ENCODE data around the gene RCOR1. TPM values are rescaled to one million over a fixed set of nuclear protein-coding genes. Genes with fewer than 3 reads are reported as not detected.

The RCOR1 gene
- total and polyA plus RNA-seq, 2 of the 8 experiments (the other 6 are each of a cell fraction or from before 2014, with no cell fraction given) = 12.3 to 26.3 TPM

DNA sequence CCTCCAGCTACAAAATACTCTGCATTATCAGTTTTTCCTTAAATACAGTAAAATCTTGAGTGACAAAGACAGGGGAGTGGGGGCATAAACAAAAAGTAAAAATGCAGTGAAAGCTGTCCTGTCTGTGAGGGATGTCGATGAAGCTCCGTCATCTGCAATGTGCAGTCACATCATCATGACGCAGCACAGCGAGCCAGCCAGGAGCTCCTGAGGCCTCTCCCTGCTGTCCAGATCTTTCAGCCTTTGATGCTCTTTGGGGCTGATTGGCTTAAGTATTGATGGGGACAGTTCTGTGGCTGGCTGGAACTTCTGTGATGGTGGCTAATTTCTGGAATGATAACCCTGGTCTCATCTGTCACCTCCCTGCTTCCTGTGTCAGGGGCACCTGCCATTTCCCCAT is 130.2 kb downstream of the RCOR1 start:
- FAIRE-seq = no peak
- WGBS, 2 experiments (ENCODE audit: extremely low coverage in 1 of 2, insufficient coverage in 1 of 2, insufficient read length in 1 of 2, insufficient replicate concordance in 2 of 2, low coverage in 1 of 2, low lambda C conversion rate in 2 of 2, missing lambda C conversion rate in 1 of 2) = 98% methylated on average over 4 of the region's 4 CpGs; no CpG with 5 or more reads in 1 of the 2 experiments
- Histone ChIP-seq H3K9ac (replicated peaks in 1 of 4; ENCODE audit: extremely low read depth in 1 of 4, low read depth in 3 of 4, low read length in 3 of 4) (no peak overlapping the region; a peak in 1 of 7 replicates), H3K23me2 (ENCODE audit: low read depth, low read length) (no peaks in the 10 kb centered on the region), H2BK12ac (ENCODE audit: low read depth, low read length) (no peak overlapping the region), H4K20me1 (replicated peaks in 1 of 2; ENCODE audit: control insufficient read depth in 1 of 2, insufficient read depth in 2 of 2, low read length in 2 of 2) (peaks cover 0 to 4% of the 10 kb centered on the region in 2 experiments), H3K4ac (replicated peaks; ENCODE audit: insufficient read length, low read depth, low read length) (no peak overlapping the region), H3K14ac (ENCODE audit: insufficient read length) (no peak overlapping the region), H2BK20ac (ENCODE audit: low read length) (no peak overlapping the region), H3K79me2 (ENCODE audit: control insufficient read depth in 1 of 2, insufficient read depth in 2 of 2, low read length in 2 of 2) (no peaks in the 10 kb centered on the region), H3K9me3 (ENCODE audit: insufficient read depth in 2 of 2, low read depth in 1 of 2, low read length in 1 of 2) (no peaks in the 10 kb centered on the region), H3K27ac (ENCODE audit: low read depth, low read length) (no peak overlapping the region), H3K23ac (ENCODE audit: insufficient read length) (no peak overlapping the region), H2BK15ac (ENCODE audit: low read length) (no peak overlapping the region), H2AK5ac (ENCODE audit: low read depth, low read length) (no peak overlapping the region), H2AFZ (ENCODE audit: low read length) (no peak overlapping the region), H3K4me2 (ENCODE audit: insufficient read depth in 1 of 2, low read depth in 2 of 2, low read length in 2 of 2) (no peak overlapping the region; a peak in 1 of 4 replicates), H4K8ac (ENCODE audit: extremely low read depth, insufficient read depth, low read length) (no peak overlapping the region), H3K18ac (ENCODE audit: extremely low read depth, low read length) (no peak overlapping the region), H2BK120ac (replicated peaks; ENCODE audit: low read depth, low read length) (no peak overlapping the region), H3K79me1 (ENCODE audit: low read depth, low read length) (no peaks in the 10 kb centered on the region; the same call in 1 of the 2 replicates), H3K56ac (replicated peaks; ENCODE audit: insufficient read length, low read depth, low read length) (no peak overlapping the region), H3K4me3 (ENCODE audit: extremely low read depth in 1 of 4, insufficient read depth in 2 of 4, low read depth in 3 of 4, low read length in 4 of 4) (no peak overlapping the region), H3K4me1 (replicated peaks in 1 of 4; ENCODE audit: control insufficient read depth in 3 of 4, insufficient read depth in 4 of 4, low read length in 3 of 4) (peaks cover 0 to 4% (median 1%) of the 10 kb centered on the region in 4 experiments; a peak in 3 of 7 replicates), H3K36me3 (ENCODE audit: control insufficient read depth in 2 of 4, insufficient read depth in 4 of 4, low read length in 3 of 4) (peaks cover 4 to 62% (median 16%) of the 10 kb centered on the region in 4 experiments; a peak in 5 of 8 replicates), H4K91ac (replicated peaks; ENCODE audit: insufficient read length, low read length) (no peak overlapping the region), H4K5ac (ENCODE audit: insufficient read length, low read depth, low read length) (no peak overlapping the region), H3K27me3 (replicated peaks in 1 of 4; ENCODE audit: control insufficient read depth in 3 of 4, extremely low read depth in 1 of 4, insufficient read depth in 3 of 4, low read length in 3 of 4) (no peaks in the 10 kb centered on the region), H2BK5ac (ENCODE audit: low read depth, low read length) (no peak overlapping the region)
- POLR2A ChIA-PET (ENCODE audit: partially characterized antibody) = interaction anchor here (1.1 kb wide), 1 partner anchor 125 kb away, joined by 3 read pairs; no protein-coding TSS in a partner anchor
- CTCF ChIA-PET (ENCODE audit: partially characterized antibody) = interaction anchor here (1.1 to 3.5 kb wide), 4 partner anchors 10 to 50 kb away, joined by 3 to 19 read pairs (median 5); no protein-coding TSS in a partner anchor
- DNase-seq (ENCODE audit: low read depth in 1 of 2, low spot score in 2 of 2) = peak in 1 of 2 experiments; percentile 44
- no peak for TF ChIP-seq SAP30 (IDR thresholded peaks at IDR 0.05; ENCODE audit: insufficient read depth, insufficient replicate concordance, low read length)
- TF ChIP-seq EGR1 (IDR thresholded peaks at IDR 0.05; ENCODE audit: borderline replicate concordance, low read depth, low read length) = no peak
- TF ChIP-seq, protein P1, sequence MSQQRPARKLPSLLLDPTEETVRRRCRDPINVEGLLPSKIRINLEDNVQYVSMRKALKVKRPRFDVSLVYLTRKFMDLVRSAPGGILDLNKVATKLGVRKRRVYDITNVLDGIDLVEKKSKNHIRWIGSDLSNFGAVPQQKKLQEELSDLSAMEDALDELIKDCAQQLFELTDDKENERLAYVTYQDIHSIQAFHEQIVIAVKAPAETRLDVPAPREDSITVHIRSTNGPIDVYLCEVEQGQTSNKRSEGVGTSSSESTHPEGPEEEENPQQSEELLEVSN (IDR thresholded peaks at IDR 0.05) = no peak
- TF ChIP-seq NRF1 (IDR thresholded peaks at IDR 0.05; ENCODE audit: low read depth, low read length) = no peak
- no peak for TF ChIP-seq YY1 (IDR thresholded peaks at IDR 0.05; ENCODE audit: low read depth, low read length)
- no peak for TF ChIP-seq GTF2F1 (IDR thresholded peaks at IDR 0.05; ENCODE audit: borderline replicate concordance, low read depth, low read length)
- no peak for TF ChIP-seq CBX5 (IDR thresholded peaks at IDR 0.05; ENCODE audit: low read depth, low read length)
